ENCODE data around the gene GNAT1. TPM values are rescaled to one million over a fixed set of nuclear protein-coding genes. Genes with fewer than 3 reads are reported as not detected.

GNAT1 gene
- total and polyA plus RNA-seq, 9 donors, result not detected

DNA sequence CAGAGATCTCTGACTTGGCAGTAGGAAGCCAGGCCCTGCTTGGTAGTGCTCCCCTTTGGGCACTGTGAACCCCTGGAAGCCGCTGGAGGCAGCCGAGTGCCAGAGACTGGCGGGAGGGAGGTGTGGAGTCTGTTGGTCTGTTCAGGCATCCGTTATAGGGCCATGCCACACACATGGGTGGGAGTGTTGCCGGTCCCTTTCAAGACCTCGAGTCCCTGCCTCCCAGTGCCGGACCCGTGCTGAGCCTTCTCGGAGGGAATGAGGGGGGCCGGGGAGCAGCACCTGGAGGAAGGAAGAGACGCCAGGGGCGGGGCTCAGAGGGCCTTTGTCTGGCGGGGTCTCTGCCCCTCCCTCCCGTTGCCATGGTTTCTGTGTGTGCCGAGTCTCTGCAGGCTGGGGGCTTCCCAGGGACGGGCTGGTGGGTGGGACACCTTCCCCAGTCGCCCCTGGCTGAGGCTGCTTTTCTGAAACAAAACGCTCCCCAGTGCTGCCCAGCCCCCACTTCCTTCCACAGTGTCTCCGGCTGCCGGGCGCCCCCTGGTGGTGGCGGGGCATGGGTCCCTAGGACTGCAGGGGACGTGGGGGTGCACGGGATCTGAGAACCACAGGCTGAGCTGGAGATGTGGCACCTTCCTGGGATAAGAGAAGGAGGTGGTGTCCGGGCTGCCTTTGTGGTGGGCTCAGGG, 54.6 kb downstream of the GNAT1 start:
- H3K27me3 ChIP-seq, result no peaks in the 10 kb centered on the region
- no peaks in the 10 kb centered on the region for H3K9me3 ChIP-seq
- H3K4me3 ChIP-seq, result peak overlapping the region; percentile 41
- intact Hi-C loops (cut with DNase I), result loop anchor here in 1 of 4 donors (1.0 kb wide), 1 partner anchor 19 kb away; no protein-coding TSS in a partner anchor
- DNase-seq, result peak; percentile 89 to 94 (median 93)
- H3K36me3 ChIP-seq, result no peaks in the 10 kb centered on the region
- H3K27ac ChIP-seq, result peak overlapping the region; percentile 64 to 82
- TF ChIP-seq, protein P1, sequence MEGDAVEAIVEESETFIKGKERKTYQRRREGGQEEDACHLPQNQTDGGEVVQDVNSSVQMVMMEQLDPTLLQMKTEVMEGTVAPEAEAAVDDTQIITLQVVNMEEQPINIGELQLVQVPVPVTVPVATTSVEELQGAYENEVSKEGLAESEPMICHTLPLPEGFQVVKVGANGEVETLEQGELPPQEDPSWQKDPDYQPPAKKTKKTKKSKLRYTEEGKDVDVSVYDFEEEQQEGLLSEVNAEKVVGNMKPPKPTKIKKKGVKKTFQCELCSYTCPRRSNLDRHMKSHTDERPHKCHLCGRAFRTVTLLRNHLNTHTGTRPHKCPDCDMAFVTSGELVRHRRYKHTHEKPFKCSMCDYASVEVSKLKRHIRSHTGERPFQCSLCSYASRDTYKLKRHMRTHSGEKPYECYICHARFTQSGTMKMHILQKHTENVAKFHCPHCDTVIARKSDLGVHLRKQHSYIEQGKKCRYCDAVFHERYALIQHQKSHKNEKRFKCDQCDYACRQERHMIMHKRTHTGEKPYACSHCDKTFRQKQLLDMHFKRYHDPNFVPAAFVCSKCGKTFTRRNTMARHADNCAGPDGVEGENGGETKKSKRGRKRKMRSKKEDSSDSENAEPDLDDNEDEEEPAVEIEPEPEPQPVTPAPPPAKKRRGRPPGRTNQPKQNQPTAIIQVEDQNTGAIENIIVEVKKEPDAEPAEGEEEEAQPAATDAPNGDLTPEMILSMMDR (IDR thresholded peaks at IDR 0.05), result peak; percentile 96 to 98 (median 97)
- no peak for TF ChIP-seq EP300 (IDR thresholded peaks at IDR 0.05)
- peaks cover 31% of the 10 kb centered on the region for H3K4me1 ChIP-seq (ENCODE audit: insufficient read depth)
- 0 to 3% (median 2%) methylated on average over 21 to 25 of the region's 25 CpGs for WGBS, 3 donors

- 24 to 30% (median 26%) methylated on average over 9 to 10 of the region's 10 CpGs for WGBS, 3 donors
- Histone ChIP-seq H3K9me3 (no peaks in the 10 kb centered on the region), H3K4me1 (ENCODE audit: insufficient read depth) (peaks cover 31% of the 10 kb centered on the region), H3K27me3 (no peaks in the 10 kb centered on the region), H3K4me3 (peak overlapping the region; percentile 41), H3K27ac (peak overlapping the region in 1 of 2 donors; percentile 64), H3K36me3 (no peaks in the 10 kb centered on the region)
- peak in 1 of 5 donors; percentile 58 for DNase-seq
- intact Hi-C loops (cut with DNase I), result loop anchor here in 1 of 4 donors (1.0 kb wide), 1 partner anchor 19 kb away; no protein-coding TSS in a partner anchor
- TF ChIP-seq, protein P1 (IDR thresholded peaks at IDR 0.05), result no peak
- TF ChIP-seq EP300 (IDR thresholded peaks at IDR 0.05) (no peak), POLR2A (IDR thresholded peaks at IDR 0.05) (no peak)
Measured at GRCh38 chr3:50246517-50246954, 55.1 kb downstream of the GNAT1 start.

MicroRNAs encoded within 50 kb of the gene (microRNA counts, 767-probe panel; counts per million panel counts)
- 530 counts per million, percentile 78 among the panel's probes with 10 or more counts for microRNA hsa-miR-566

Small RNAs within 50 kb of the gene (microRNA-seq; reads per million reads assigned to microRNA genes)
- gene MIR566 (0 reads per million in 3 donors), gene MIR5787 (0 to 0.18 (median 0) reads per million in 3 donors)

Small RNAs within 50 kb of the gene (small RNA-seq; reads per million reads assigned to genes)
- gene MIR566, result not detected
- gene MIR5787, result not detected

Other genes starting within 250 kb of the GNAT1 start
- gene RBM5, start 102.7 kb upstream of the GNAT1 start, total RNA-seq, result 100 to 1,000 TPM; 146 to 202 (median 165) TPM
- 100 to 1,000 TPM; 123 to 207 TPM for gene RBM5, start 102.7 kb upstream of the GNAT1 start, polyA plus RNA-seq
- 10 to 100 TPM in 2 of 7 donors, 1 to 10 TPM in 5; 1.9 to 31.5 (median 7.2) TPM for gene SEMA3F, start 36.3 kb upstream of the GNAT1 start, total RNA-seq
- 1 to 10 TPM; 3.5 to 8.3 TPM for gene SEMA3F, start 36.3 kb upstream of the GNAT1 start, polyA plus RNA-seq
- gene SLC38A3, start 13.7 kb downstream of the GNAT1 start, total RNA-seq, result 10 to 100 TPM in 2 of 7 donors, 1 to 10 TPM in 5; 3.0 to 10.9 (median 8.3) TPM
- gene SLC38A3, start 13.7 kb downstream of the GNAT1 start, polyA plus RNA-seq, result 1 to 10 TPM; 1.6 to 6.6 TPM
- gene GNAI2, start 44.6 kb downstream of the GNAT1 start, total RNA-seq, result 100 to 1,000 TPM in 6 of 7 donors, 10 to 100 TPM in 1; 72.3 to 259 (median 212) TPM
- gene GNAI2, start 44.6 kb downstream of the GNAT1 start, polyA plus RNA-seq, result 100 to 1,000 TPM; 189 to 309 TPM
- 100 to 1,000 TPM in 1 of 7 donors, 10 to 100 TPM in 6; 18.4 to 224 (median 51.9) TPM for gene SEMA3B, start 77.5 kb downstream of the GNAT1 start, total RNA-seq
- gene SEMA3B, start 77.5 kb downstream of the GNAT1 start, polyA plus RNA-seq, result 10 to 100 TPM in 1 of 2 donors, 1 to 10 TPM in 1; 5.0 to 30.9 TPM
- gene LSMEM2, start 87.5 kb downstream of the GNAT1 start, total RNA-seq, result 1 to 10 TPM in 2 of 7 donors, under 1 TPM in 3, not detected in 2; 0.42 to 1.4 (median 0.76) TPM
- 1 to 10 TPM in 1 of 2 donors, under 1 TPM in 1; 0.60 to 1.0 TPM for gene LSMEM2, start 87.5 kb downstream of the GNAT1 start, polyA plus RNA-seq
- gene IFRD2, start 100.8 kb downstream of the GNAT1 start, total RNA-seq, result 10 to 100 TPM; 31.8 to 76.9 (median 56.4) TPM
- 10 to 100 TPM; 14.5 to 32.8 TPM for gene IFRD2, start 100.8 kb downstream of the GNAT1 start, polyA plus RNA-seq
- gene HYAL3, start 107.8 kb downstream of the GNAT1 start, total RNA-seq, result 1 to 10 TPM in 6 of 7 donors, under 1 TPM in 1; 0.58 to 4.3 (median 2.0) TPM
- gene HYAL3, start 107.8 kb downstream of the GNAT1 start, polyA plus RNA-seq, result 1 to 10 TPM; 1.5 to 1.9 TPM
- gene NAA80, start 107.8 kb downstream of the GNAT1 start, total RNA-seq, result 10 to 100 TPM in 6 of 7 donors, 1 to 10 TPM in 1; 9.7 to 15.7 (median 13.0) TPM
- gene NAA80, start 107.8 kb downstream of the GNAT1 start, polyA plus RNA-seq, result 10 to 100 TPM in 1 of 2 donors, 1 to 10 TPM in 1; 2.6 to 11.2 TPM
- gene HYAL1, start 112.0 kb downstream of the GNAT1 start, total RNA-seq, result 1 to 10 TPM; 1.8 to 9.3 (median 3.3) TPM
- gene HYAL1, start 112.0 kb downstream of the GNAT1 start, polyA plus RNA-seq, result 1 to 10 TPM; 3.6 to 4.4 TPM
- 10 to 100 TPM; 29.0 to 81.6 (median 41.2) TPM for gene HYAL2, start 131.1 kb downstream of the GNAT1 start, total RNA-seq
- gene HYAL2, start 131.1 kb downstream of the GNAT1 start, polyA plus RNA-seq, result 10 to 100 TPM; 10.9 to 56.3 TPM
- 10 to 100 TPM; 19.4 to 26.4 (median 21.3) TPM for gene TUSC2, start 136.6 kb downstream of the GNAT1 start, total RNA-seq
- 10 to 100 TPM; 21.0 to 24.0 TPM for gene TUSC2, start 136.6 kb downstream of the GNAT1 start, polyA plus RNA-seq
- gene RASSF1, start 149.2 kb downstream of the GNAT1 start, total RNA-seq, result 10 to 100 TPM; 16.2 to 32.6 (median 25.5) TPM
- gene RASSF1, start 149.2 kb downstream of the GNAT1 start, polyA plus RNA-seq, result 10 to 100 TPM; 12.5 to 27.4 TPM
- 10 to 100 TPM in 2 of 7 donors, 1 to 10 TPM in 5; 1.0 to 75.1 (median 3.4) TPM for gene ZMYND10, start 154.1 kb downstream of the GNAT1 start, total RNA-seq
- under 1 TPM; 0.50 to 0.81 TPM for gene ZMYND10, start 154.1 kb downstream of the GNAT1 start, polyA plus RNA-seq
- 10 to 100 TPM; 19.4 to 26.3 (median 22.4) TPM for gene NPRL2, start 159.2 kb downstream of the GNAT1 start, total RNA-seq
- 10 to 100 TPM; 21.8 to 21.9 TPM for gene NPRL2, start 159.2 kb downstream of the GNAT1 start, polyA plus RNA-seq
- 10 to 100 TPM in 3 of 7 donors, 1 to 10 TPM in 4; 8.0 to 17.1 (median 9.6) TPM for gene CYB561D2, start 159.3 kb downstream of the GNAT1 start, total RNA-seq
- gene CYB561D2, start 159.3 kb downstream of the GNAT1 start, polyA plus RNA-seq, result 10 to 100 TPM in 1 of 2 donors, 1 to 10 TPM in 1; 4.5 to 10.8 TPM
- 10 to 100 TPM; 32.3 to 58.4 (median 36.9) TPM for gene TMEM115, start 167.9 kb downstream of the GNAT1 start, total RNA-seq
- 10 to 100 TPM in 1 of 2 donors, 1 to 10 TPM in 1; 8.5 to 40.2 TPM for gene TMEM115, start 167.9 kb downstream of the GNAT1 start, polyA plus RNA-seq

Data from ovary (tissue), 9 donors.